ENCODE measurements around the gene TNFRSF18. TPM values are rescaled to one million over a fixed set of nuclear protein-coding genes. Genes with fewer than 3 reads are reported as not detected.

TNFRSF18 gene
- total RNA-seq, 1 donor from 2014 or later = 175 TPM

DNA sequence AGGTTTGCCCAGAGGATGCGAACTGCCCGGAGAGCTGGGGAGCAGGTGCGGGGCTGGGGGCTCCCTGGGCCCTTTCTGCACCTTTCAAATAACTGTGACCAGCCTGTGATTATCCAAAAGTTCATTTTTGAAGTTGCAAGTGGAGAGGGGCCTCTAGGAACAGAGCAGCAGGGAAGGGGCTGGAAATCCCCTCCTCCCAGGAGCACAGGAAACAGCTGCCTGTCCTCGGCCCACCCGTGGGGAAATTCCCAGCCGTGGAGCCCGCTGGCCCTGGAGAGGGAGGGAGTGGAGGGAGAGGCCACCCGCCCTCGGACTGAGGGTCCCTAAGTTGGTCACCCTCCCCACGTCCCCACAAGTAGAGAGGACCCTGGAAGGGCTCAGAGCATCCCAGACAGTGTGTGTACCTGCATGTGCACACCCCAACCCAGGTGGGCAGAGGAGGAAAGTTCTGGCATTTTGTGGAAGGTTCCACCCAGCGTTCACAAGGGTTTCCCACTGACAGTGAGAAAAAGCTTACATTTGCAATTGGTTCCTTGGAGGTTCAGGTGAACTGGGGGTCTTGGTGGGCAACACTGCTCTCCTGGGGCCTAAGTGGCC lies 8.8 kb upstream of the TNFRSF18 start:
- intact Hi-C loops (cut with micrococcal nuclease) = loop anchor here (2.0 kb wide), 1 partner anchor 16 kb away; no protein-coding TSS in a partner anchor

DNA sequence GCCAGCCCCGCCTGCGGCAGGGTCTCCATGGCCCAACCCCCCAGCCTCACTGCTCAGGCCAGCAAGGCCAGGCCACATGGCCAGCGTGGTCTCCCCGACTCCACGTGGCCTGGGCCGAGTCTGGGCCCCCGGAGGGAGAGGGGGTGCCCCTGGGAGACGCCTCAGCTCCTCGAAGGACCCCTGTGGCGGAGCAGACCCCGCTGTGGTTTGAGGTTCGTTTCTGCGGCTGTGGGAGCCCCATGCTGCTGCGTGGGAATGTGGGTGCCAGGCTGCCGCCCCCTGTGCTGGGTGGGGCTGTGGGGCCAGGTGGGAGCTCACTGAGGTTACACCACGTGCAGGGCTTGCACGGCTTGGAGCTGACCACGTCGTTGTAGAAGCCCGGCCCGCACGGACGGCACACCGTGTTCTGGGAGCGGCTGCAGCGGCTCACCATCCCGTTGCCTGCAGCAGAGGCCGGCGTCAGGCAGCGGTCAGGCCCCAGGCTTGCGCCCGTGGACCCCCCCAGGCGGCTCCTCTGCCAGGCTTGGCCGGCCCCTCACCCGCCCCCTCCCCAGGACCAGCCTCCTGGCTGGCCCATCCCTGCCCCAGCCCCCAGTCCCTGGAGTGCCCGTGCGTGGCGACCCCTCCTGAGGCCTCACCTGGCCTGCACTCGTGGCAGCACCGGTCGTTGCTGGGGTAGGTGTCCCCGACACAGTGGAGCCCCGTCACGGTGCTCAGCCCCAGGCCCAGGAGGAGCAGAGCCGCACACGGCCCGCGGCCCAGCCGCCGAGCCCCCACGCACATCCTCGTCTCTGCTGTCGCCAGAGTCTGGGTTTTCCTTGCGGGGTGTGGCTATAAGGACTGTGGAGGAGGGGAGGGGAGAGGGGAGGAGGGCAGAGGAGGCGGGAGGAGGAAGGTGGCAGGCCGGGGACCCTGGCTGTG lies 7.2 kb upstream of the TNFRSF18 start, which contains the start of gene TNFRSF4:
Gene TNFRSF4 (minus strand): TSS at position 809 of the 921 bp plus-strand sequence. CDS start 26 bp downstream, at position 783.
- intact Hi-C loops (cut with micrococcal nuclease) = loop anchor here (1.0 to 5.0 kb wide), 4 partner anchors 17 to 256 kb away; partner anchors contain the start of gene NOC2L

DNA sequence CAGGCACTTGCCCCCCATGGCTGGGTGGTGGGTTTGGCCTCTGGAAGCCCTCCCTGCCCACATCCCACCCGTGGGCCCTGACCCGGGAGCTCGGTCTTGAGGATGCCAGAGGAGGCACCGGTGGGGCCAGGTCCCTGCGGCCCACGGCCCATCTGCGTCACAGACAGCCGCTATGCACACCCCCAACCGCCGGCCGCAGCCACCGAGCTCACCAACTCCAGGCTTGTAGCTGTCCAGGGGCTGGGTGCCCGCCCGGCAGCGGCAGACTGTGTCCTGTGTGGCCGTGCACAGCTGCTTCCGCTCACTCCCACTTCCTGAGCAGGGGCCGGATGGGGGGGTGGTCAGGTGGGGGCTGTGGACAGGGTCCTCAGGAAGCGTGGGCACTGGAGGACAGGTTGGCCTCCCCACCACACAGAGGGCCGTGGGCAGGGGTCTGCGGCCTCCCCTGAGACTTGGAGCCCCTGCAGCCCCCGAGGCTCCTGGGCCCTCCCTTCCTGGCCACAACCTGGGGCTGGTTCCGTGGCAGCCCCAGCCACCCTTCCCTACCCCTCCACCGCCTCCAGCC lies 6.5 kb upstream of the TNFRSF18 start:
- intact Hi-C loops (cut with micrococcal nuclease) = loop anchor here (5.0 kb wide), 2 partner anchors 39 to 256 kb away; partner anchors contain the start of gene NOC2L

DNA sequence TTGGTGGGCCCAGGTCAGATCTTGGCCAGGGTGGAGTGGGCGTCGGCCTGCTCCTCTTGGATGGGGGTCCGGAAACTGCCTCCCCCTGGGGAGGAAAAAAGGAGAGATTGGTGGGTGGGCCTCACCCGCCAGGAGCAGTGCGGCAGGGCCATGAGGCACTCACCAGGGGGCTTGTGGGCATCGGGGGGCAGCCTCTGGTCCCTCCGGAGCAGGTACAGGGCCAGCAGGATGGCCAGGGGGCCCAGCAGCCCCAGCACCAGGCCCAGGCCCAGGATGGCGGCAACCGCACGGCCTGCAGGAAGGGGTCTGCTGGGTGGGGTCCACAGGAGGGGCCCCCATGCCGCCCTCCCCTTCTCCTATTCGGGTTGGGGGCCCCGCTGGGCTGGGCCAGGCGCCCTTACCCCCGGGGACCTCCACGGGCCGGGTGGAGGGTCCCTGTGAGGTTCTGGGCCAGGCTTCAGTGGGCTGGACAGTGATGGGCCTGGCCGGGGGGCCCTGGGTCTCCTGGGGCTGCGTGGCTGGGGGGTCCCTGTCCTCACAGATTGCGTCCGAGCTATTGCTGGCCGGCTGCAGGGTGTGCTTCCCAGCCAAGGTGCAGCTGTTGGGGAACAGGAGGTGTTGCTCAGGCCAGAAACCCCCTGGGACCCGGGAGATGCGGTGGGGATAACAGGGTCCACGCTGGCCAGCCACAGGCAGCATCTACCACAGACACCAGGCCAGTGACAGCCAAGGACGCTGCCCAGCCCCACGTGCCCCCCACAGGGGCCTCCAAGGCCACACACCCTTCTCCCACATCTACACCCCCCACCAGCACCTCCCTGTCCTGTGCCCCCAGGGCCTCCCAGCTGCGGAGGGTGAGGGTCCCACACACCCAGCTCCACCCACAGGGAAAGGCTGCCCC lies 5.4 kb upstream of the TNFRSF18 start:
- intact Hi-C loops (cut with micrococcal nuclease) = loop anchor here (5.0 kb wide), 2 partner anchors 41 to 254 kb away; partner anchors contain the start of gene NOC2L

DNA sequence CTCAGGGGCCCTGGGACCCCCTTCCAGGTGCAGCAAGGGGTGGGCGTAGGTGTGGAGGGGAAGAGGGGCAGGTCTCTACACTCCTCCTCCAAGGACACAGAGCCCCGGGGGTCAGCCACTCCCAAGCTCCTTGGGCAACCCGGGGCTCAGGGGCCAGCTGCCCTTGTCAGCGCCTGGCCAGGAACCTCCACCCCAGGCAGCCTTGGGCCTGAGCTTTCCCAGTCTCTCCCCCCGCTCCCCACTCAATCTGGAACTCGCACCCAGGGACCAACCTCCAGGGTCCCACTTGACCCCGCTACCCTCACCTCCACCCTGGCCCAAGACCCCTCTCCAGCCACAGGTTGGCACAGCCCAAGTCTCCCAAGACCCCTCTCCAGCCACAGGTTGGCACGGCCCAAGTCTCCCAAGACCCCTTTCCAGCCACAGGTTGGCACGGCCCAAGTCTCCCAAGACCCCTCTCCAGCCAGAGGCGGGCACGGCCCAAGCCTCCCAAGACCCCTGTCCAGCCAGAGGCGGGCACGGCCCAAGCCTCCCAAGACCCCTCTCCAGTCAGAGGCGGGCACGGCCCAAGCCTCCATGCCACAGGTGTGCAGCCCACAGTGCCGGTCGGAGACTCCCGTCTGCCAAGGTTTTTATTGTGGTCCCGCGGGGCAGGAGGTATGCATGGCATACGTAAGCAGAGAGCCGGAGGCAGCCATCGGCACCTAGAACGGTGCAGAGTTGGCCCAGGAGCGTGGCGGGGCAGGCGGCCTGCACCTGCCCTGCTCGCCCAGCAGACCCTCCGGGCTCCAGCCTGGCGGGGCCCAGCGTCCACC lies 4.5 kb upstream of the TNFRSF18 start:
- intact Hi-C loops (cut with micrococcal nuclease) = loop anchor here (5.0 kb wide), 2 partner anchors 41 to 254 kb away; partner anchors contain the start of gene NOC2L

DNA sequence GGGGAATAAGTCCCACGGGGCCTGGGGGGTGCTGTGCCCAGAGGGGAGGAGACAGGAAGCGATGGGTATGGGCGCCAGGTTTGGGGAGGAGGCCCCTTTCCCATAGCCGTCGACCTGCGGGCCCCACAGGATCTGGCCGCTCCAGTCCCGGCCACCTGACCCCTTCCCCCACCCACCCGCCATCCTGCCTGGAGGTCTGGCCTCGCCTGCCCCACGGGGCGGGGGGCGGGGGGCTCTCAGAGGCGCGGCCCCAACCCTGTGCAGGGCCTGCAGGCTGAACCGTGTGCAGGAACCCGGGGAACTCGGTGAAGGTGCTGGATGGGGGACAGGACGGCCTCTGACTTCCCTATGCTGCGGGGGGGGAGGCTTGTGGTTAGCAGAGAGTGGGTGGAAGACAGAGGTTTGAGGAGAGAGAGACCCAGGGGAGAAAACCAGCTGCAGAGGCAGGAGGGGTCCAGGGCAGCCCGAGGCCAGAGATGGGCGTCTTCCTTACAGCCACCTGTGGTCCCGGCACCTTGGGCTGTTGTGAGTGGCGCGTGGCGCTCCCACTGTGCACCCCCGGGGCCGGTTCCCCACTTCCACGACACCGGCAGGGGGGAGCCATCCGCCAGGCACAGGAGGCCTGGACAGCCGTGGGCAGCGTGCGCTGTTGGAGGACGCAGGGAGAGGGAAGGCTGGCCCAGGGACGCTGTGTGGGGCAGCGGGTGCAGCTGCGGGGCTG lies 2.5 kb upstream of the TNFRSF18 start:
- intact Hi-C loops (cut with micrococcal nuclease) = loop anchor here (1.0 to 5.0 kb wide), 6 partner anchors 22 to 196 kb away; partner anchors contain the start of genes C1orf159, ISG15 and UBE2J2

DNA sequence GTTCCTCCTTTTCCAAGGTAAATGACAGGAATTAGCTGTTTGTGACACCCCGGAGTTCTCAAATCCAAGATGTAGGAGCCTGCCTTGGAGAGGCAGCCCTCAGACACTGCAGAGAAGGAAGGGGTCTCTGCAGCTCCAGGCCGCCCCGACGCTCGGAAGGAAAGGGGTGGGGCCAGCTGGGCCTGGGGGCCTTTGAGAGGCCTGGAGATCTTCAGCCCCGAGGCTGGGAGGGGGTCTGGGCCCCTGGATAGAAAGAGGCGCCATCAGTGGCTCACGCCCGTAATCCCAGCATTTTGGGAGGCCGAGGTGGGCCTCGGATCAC lies 1.1 kb upstream of the TNFRSF18 start:
- intact Hi-C loops (cut with micrococcal nuclease) = loop anchor here (5.0 kb wide), 3 partner anchors 50 to 70 kb away; partner anchors contain the start of gene UBE2J2

DNA sequence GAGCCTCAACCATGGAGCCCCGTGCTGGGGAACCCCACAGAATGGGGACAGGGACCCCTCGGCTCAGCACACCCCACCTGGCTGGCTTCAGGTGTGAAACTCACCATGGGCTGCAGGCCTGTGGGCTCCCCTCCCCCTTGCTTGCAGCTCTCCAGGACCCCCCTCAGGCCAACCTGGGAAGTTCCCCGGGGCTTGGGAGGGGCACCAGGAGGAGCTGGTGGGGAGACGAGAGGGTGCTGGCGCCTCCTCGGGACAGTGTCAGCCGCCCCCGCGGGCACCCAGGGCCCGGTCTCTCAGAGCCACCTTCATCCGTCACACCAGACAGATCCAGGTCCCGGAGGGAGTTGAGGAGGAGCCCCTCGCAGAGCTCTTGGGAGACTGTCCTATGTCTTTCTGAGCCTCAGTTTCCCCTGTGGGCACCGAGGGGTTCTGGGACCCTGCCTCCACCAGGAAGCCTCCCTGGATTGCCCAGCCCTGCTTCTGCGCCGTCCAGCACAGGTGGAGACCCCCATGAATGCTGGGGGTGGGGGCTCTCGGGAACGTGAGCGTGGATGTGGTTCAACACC lies 657 bp upstream of the TNFRSF18 start:
- intact Hi-C loops (cut with micrococcal nuclease) = loop anchor here (5.0 kb wide), 3 partner anchors 50 to 70 kb away; partner anchors contain the start of gene UBE2J2

DNA sequence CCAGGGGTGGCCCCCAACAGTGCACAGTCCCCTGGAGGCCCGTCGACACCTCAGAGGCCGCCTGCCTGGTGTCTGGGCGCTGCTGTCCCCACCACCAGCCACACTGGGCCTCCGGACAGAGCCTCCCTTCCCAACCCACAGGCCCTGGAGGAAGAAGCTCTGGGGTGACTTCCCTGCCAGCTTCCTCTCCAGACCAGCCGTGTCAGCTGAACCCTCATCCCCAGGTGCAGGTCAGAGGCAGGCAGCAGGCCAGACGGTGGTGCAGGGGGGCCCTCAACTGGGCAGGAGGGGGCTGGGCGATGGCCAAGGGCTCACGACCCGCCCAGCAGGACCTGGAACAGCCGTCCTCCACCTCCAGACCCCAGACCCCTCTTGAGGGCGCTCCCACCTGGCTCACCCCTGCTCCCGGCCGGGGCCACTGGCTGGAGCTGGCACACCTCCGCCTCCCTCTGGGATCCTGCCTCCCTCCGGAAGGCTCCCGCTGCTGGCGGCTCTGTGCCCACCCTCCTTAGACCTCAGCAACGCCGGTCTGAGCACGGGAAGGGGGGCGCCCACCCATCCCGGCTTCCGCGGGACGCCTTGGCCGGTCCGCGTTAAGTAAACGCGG lies 520 bp downstream of the TNFRSF18 start:
- intact Hi-C loops (cut with micrococcal nuclease) = loop anchor here (5.0 kb wide), 3 partner anchors 49 to 69 kb away; partner anchors contain the start of gene UBE2J2

DNA sequence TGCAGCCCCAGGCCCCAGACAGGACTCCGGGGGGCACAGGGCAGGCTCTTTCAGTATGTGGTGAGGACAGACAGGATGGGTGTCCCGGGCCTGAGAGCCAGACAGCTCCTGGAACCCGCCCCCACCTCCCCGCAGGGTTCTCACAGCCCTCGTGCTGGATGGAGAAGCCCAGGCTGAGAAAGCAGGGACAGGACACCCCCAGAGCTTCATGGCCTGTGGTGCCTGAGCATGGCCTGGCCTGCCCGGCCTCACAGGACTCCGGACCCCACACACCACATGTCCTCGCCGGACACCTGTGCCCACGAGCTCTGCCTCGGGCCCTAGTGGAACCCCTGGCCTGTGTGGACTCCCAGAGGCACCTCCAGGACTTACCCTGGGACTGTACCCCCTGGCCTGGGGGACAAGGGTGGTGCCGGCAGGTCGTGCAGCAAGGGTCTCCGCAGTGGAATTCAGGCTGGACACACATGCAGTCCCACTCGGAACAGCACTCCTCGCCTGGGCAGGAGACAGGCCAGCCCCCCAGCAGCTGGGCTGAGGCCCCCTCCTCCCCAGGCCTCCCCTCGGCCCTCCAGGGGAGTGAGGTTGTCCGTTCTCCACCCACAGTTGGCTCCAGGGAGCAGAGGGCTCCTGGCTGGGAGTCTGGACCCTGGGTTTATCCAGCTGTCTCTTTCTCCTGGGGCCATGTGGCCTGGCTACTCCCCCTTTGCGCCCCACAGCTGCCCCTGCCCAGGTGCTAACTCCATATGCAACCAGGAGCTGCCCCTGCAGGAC lies 1.2 kb downstream of the TNFRSF18 start:
- intact Hi-C loops (cut with micrococcal nuclease) = loop anchor here (5.0 kb wide), 3 partner anchors 48 to 68 kb away; partner anchors contain the start of gene UBE2J2

DNA sequence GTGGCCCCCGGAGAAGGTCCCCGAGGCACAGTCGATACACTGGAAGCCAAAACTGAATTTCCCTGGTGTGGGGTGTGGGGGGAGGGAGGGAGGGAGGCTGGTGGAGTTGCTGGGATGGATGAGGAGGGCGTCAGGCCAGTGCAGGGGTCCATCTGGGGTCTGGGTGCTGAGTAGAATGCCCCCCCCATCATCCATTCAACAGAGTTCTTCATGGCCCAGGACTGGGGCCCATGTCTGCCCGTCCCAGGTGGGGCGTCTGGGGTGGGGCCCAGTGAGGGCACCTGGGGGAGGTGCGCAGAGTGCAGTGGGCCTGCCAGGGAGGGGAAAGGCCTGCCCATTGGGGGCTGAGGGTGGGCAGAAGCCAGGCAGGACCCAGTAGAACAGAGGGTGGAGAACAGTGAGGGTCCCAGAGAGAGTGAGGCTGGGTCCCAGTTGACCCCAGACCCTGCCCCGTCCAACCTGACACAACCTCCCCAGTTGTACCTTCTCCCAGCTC lies 1.9 kb downstream of the TNFRSF18 start:
- intact Hi-C loops (cut with micrococcal nuclease) = no loop called here

DNA sequence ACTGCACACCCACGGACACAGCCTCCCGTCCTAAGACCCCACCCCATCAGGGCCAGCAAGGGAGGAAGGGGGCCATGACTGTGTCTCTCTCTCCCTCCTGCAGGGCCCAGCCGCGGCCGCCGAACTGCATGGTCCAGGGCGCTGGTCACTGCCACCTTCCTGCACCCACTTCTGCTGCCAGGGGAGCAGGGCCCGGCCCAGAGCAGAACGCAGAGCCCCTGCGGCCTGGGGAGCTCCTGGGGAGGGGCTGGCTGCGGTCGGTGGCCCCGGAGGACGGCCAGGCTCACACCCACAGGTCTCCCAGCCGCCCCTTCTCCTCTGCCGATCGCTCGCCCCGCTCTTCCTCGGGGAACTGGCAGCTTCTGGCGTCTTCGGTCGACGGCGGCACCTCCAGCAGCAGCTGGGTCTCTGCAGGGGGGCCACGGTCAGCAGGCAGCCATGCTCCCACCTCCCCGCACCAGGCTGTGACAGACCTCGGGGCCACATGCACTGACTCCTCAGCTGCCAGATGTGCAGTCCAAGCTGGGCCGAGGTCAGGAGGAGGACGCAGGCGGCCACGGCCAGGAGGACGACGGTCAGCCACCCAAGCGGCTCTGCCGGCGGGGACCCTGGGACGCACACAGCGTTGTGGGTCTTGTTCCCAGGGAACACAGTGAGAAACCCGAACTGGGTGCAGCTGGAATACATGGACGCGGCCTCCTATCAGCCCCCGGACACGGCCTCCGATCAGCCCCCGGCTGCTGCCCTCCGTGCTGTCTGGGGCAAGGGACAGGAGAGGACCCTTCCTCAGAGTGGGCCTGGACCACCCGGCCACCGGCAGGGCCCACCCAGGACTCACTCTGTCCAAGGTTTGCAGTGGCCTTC lies 2.6 kb downstream of the TNFRSF18 start:
- intact Hi-C loops (cut with micrococcal nuclease) = no loop called here

DNA sequence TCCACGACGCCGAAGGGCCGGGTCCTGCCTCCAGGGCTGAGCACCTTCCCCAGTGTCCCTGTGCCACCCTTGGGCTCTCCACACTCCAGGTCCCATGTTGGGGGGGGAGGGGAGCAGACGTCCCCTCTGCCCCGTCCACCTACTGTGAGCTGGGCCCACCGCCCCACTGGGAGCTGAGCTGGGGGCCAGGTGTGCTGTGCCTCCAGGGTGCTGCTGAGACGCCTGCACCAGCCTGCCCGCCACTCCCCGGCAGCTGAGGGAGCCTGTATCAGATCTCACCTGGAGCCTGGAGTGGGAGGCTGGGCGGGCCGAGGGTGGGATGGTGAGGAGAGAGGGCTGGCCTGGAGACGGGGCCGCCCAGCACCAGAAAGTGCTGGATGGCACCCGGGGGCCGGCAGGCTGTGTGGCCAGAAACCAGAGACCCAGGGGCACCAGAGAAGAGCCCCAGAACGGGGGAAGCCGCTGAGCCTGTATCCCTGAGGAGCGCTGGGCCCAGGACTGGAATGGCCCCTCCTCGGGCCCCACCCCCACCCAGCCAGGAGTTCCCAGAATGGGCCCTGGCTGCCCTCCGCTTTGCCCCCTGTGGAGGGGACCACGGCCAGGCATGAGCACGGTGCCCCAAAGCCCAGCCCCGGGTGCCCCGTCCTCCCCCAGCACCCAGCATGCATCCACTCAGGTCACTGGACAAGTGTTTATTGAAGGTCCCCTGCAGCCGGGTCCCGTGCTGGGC lies 3.4 kb downstream of the TNFRSF18 start:
- intact Hi-C loops (cut with micrococcal nuclease) = no loop called here

DNA sequence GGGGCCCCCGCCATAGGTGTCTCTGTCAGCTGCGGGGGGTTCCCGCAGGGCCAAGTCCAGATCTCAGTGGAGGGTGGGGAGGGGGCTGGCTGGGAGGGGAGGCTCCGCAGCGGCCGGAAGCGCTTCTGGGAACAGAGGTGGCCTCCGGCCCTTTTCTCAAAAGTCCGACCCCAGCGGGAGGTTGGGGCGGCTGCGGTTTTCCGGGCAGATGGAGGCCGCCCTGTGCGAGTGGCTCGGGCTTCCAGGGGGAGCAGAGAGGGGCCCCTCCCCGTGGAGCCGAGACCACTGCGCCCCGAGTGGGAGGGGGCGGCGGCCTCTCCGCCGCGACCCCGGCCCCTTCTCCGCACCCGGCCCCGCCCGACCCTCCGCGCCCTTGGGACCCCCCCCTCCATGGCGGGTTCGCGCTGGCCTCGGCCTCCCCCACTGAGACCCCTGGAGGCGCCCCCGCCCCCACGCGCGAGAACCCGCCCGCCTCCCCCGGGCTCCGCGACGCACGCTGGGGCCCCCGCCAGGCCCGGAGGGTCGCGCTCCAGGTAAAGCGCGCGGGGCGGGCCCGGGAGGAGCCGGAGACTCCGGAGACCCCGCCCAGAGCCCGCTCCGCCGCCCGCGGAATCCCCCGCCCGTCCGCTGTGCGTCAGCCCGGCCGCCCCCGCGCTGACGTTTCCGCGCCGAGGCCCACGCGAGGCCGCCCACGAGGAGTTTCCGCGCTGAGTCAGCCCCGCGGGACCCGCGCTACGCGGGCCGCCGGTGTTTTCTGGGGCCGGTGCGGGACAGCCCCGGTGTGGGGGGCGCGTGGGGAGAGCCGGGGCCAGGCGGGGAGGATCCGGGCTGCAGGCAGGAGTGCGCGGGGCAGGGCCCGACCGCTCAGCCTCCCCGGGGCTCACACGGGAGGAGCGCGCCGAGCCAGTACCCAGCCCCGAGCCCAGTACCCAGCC lies 5.2 kb downstream of the TNFRSF18 start:
- intact Hi-C loops (cut with micrococcal nuclease) = loop anchor here (1.0 kb wide), 1 partner anchor 57 kb away; no protein-coding TSS in a partner anchor
